Measurements from ENCODE around the gene DPAGT1.

The DPAGT1 gene

DNA sequence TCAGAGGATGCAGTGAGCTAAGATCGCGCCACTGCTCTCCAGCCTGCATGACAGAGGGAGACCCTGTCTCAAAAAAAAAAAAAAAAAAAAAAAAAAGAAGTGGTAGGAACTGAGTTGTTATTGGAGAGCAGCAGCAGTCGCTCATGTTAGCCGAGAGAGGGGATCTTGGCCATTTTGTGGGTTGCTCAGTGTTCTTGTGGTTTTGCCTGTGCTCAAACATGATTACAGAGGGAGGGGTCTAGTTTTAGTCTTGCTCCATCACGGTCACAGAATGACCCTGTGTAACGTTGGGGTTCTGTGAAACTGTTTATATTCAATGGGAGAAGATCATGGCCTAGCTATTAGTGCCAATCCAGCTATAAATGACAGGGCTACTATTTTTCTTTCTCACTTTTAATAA lies 1.9 kb downstream of the DPAGT1 start:
- DNase-seq (ENCODE audit: low read depth): no peak
- H3K4me3 ChIP-seq (ENCODE audit: low read depth, low read length): no peak overlapping the region

DNA sequence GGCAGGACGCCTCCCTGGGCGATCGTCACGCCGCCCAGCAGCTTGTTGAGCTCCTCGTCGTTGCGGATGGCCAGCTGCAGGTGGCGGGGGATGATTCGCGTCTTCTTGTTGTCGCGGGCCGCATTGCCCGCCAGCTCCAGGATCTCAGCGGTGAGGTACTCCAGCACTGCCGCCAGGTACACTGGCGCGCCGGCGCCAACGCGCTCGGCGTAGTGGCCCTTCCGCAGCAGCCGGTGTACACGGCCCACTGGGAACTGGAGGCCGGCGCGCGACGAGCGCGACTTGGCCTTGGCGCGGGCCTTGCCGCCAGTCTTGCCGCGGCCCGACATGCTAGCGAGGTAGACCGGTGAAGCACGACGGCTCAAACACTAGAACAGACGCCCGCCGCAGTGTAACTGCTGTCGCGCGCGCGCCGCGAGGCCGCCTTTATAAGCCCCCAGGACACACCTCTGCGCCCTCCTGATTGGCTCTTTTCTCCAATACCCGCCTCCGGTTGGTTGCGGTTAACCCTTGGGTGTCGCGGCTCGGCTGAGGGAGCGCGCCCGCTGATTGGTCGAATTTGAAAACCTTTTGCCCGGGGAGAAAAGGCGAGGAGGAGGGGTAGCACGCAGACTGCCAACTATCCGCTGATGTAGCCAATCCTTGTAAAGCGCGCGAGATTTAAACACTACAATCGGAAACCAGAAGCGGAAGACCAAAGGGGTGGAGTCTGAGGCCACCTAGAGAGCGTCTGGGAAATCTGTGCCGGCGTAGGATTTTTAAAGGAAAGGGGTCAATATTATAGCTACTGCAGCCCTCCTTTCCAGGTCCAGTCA lies 6.4 kb downstream of the DPAGT1 start:
- peak; percentile 98 for DNase-seq (ENCODE audit: low read depth)
- peak overlapping the region; percentile 62 for H3K4me3 ChIP-seq (ENCODE audit: low read depth, low read length)

DNA sequence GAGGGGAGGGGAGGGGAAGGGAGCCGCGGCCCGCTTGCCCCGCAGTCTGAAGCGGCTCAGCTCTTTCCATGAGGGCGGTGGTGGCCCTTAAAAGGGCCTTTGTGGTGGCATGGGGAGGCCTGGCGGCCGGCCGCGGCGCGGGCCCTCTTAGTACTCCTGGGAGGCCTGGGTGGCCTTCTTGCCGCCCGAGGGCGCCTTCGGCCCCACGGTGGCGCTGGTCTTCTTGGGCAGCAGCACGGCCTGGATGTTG lies 6.9 kb downstream of the DPAGT1 start:
- peak overlapping the region; percentile 62 for H3K4me3 ChIP-seq (ENCODE audit: low read depth, low read length)
- peak; percentile 54 for DNase-seq (ENCODE audit: low read depth)

DNA sequence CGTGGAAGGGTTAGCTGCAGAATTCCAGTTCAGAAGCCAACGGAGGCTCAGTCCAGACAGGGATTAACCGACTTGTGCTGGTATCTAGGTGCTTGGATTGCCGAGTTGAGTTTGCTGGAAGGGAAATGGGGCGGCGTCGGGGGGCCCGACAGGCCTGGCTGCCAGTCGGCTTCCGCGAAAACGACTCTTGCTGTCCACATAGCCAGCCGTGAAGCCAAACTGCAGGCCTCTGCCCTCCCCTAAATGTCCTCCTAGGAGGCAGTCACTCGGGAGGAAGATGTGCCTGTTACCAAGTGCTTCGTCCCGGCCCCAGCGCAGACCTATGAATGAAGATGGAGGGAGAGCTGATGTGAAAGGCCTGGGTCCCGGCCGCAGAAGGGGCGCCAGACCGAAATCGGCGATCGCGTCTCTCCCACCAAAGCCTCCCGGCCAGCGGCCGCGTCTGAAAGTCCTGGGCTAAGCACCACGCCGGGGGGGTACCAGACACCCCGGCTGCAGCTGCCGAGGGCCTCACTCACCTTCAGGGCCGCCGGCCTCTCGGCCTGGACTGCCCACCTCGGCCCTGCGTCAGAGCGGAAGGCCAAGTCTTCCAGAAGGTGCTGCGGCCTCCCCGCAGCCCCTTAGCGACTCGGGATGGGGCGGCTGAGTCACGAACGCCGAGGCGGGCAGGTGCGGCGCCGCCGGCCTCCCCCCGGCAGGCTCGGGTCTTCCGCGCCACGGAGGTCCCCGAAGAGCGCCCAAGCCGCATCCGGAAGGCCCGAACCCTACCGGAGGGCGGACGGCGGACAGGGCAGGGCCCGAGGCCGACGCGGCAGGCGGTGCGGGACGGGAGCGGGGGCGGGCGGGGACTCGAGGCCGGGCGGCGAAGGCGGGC lies 7.5 kb downstream of the DPAGT1 start:
- peak overlapping the region; percentile 62 for H3K4me3 ChIP-seq (ENCODE audit: low read depth, low read length)
- DNase-seq (ENCODE audit: low read depth): no peak

DNA sequence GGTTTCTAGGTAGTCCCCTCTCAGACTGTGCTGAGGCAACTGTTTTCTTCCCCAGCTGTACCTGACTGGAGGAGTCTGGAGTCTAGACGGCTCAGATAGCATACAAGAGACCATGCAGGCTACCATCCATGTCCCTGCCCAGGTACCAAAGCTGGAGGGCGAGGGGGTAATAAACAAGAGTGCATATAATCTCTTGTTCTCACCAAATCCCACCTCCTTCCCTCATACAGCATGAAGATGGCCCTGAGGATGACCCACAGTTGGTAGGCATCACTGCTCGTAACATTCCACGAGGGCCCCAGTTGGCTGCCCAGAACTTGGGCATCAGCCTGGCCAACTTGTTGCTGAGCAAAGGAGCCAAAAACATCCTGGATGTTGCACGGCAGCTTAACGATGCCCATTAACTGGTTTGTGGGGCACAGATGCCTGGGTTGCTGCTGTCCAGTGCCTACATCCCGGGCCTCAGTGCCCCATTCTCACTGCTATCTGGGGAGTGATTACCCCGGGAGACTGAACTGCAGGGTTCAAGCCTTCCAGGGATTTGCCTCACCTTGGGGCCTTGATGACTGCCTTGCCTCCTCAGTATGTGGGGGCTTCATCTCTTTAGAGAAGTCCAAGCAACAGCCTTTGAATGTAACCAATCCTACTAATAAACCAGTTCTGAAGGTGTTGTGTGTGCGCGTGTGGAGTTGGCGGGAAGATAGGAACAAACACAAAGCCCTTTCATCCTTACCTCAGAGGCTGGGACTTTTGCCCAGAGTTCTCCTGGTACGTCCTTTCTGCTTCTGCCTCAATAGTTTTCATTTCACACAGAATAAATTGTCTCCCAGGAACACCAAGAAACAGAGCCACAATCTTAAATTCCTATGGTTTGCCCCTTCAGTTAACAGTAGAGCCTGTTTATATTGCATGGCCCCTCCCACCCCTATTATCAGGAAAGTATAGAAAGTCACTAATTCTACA lies 8.5 kb downstream of the DPAGT1 start:
- DNase-seq (ENCODE audit: low read depth): no peak
- H3K4me3 ChIP-seq (ENCODE audit: low read depth, low read length): peak overlapping the region; percentile 62

DNA sequence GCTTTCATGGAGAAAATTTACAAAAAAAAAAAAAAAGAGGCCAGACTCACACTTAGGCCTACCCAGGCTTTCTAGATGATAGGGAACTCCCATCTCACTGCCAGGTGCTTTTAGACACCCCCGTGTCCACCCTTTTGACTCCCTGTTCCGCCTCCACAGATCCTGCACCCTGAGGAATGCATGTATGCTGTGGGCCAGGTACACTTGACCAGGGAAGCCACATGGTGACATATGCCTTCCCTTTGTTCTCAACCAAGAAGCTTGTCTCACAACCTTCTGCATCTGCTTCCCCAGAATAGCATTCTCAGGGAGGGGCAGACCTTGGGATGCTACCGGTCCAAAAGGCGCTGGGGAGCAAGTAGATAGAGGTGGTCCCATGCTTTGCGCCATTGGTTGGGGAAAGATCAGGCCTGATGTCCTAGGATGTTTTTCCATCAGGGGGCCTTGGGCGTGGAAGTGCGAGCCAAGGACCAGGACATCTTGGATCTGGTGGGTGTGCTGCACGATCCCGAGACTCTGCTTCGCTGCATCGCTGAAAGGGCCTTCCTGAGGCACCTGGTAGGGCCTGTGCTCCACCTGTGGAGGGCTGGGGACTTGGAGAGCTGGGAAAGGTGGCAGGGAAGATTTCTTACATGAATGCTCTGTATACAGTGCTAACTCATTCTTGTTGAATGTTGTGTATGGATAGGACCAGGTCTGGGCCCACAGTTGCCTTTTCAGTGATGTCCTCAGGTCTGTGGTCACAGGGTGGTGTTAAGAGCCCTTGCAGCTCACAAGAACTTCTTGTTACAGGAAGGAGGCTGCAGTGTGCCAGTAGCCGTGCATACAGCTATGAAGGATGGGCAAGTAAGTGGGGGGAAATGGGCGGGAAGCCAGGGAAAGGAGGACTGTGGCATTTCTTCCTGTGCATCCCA lies 9.4 kb downstream of the DPAGT1 start:
- peak overlapping the region; percentile 62 for H3K4me3 ChIP-seq (ENCODE audit: low read depth, low read length)
- no peak for DNase-seq (ENCODE audit: low read depth)

DNA sequence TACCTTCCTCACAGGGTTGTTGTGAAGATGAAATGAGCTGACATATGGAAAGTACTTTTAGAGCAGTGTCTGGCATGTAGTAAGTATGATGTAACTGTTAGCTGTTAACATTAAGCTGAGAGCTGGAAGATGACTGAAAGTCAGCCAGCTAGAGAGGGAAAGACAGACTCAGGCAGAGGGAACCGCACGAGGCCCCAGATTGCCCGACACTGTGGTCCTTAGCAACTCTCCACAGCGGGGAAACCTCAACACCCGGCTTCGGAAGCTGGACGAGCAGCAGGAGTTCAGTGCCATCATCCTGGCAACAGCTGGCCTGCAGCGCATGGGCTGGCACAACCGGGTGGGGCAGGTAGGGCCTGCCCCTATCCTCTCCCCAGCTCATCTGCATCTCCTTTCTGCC lies 10.5 kb downstream of the DPAGT1 start:
- no peak for DNase-seq (ENCODE audit: low read depth)
- H3K4me3 ChIP-seq (ENCODE audit: low read depth, low read length): no peak overlapping the region

DNA sequence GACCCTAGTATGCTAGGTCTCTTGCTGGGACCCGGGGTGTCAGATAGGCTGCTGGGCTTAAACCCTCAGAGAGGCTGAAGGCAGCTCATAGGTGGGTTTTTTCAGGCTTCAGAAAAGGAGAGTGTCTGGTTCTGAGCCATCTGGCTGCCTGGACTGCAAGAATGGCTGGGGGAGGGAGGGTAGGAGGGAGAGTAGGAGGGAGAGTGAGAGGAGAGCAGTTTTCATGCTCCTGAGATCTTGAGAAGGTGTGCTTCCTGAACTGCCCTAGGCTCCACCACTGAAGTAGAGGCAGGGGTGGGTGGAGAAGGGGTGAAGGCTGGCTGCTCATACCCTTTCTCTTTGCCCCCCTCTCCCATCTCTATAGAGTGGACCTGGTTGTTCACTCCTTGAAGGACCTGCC lies 12.3 kb downstream of the DPAGT1 start:
- no peak overlapping the region for H3K4me3 ChIP-seq (ENCODE audit: low read depth, low read length)
- DNase-seq (ENCODE audit: low read depth): no peak

DNA sequence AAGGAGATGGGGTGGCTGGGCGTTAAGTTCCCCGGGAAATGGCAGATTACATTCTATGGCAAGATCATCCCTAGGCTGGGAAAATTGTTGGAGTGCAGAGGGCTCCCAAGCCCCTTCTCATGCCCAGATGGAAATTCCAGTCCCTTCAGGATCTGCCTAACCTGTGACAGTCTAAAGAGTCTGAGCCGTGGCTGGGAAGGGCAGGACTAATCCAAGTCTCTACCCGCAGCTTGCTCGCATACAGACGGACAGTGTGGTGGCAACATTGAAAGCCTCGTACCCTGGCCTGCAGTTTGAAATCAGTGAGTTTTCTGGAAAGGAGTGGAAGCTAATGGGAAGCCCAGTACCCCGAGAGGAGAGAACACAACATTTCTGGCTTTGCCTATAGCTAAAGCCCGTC lies 13.2 kb downstream of the DPAGT1 start:
- no peak overlapping the region for H3K4me3 ChIP-seq (ENCODE audit: low read depth, low read length)
- no peak for DNase-seq (ENCODE audit: low read depth)

DNA sequence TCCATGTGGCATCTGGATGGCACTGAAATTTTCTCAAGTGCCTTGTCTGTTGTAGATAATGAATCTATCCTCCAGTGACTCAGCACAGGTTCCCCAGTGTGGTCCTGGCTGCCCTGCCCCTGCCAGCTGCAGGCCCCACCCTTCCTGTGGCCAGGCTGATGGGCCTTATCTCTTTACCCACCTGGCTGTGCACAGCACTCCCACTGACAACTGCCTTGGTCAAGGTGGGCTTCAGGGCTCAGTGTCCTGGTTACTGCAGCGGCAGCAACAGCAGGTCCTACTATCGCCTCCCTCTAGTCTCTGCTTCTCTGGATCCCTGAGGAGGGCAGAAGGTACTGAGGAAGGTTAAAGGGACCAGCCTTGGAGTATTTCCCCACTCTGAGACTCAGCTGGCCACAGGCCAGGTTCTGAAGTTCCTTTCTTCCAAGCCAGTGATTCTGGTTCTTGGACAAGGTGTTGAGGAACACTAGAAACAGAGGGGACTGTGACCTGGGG lies 13.9 kb downstream of the DPAGT1 start:
- DNase-seq (ENCODE audit: low read depth): no peak
- no peak overlapping the region for H3K4me3 ChIP-seq (ENCODE audit: low read depth, low read length)

DNA sequence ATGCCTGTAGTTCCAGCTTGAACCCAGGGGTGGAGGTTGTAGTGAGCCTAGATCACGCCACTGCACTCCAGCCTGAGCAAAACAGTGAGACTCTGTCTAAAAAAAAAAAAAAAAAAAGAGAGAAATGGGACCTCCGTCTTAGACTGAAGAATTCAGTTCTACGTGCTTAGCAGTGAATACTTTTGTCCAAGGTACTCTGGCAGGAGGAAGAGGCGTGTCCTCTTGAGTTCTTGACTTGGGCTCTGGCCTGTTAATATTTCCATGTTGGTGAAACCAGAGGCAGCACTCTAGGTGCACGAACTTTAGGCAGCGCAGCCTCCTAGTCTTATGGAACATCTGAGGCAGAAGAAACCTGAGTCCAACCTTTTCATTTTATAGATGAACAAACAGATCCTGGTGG lies 14.5 kb downstream of the DPAGT1 start:
- DNase-seq (ENCODE audit: low read depth): no peak
- H3K4me3 ChIP-seq (ENCODE audit: low read depth, low read length): no peak overlapping the region

DNA sequence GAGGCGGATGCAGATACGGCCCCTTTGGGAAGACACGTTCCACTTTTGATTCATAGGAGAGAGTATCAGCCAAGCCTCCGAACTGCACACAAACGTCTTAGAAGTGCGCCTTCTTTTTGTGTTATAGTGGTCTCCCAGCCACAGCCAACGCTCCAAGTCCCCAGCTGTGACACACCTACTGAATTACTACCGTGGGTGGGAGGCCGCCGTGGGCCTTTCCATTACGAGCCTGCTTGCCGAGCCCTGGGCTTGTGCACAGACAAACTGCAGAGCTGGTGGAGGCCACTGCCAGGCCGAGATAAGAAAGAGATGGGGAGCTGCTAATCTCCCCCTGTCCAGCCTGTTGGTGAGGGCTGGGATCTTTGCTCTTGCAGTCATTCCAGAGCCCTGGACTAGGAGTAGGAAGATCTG lies 16.2 kb downstream of the DPAGT1 start:
- H3K4me3 ChIP-seq (ENCODE audit: low read depth, low read length): peak overlapping the region; percentile 86
- no peak for DNase-seq (ENCODE audit: low read depth)

DNA sequence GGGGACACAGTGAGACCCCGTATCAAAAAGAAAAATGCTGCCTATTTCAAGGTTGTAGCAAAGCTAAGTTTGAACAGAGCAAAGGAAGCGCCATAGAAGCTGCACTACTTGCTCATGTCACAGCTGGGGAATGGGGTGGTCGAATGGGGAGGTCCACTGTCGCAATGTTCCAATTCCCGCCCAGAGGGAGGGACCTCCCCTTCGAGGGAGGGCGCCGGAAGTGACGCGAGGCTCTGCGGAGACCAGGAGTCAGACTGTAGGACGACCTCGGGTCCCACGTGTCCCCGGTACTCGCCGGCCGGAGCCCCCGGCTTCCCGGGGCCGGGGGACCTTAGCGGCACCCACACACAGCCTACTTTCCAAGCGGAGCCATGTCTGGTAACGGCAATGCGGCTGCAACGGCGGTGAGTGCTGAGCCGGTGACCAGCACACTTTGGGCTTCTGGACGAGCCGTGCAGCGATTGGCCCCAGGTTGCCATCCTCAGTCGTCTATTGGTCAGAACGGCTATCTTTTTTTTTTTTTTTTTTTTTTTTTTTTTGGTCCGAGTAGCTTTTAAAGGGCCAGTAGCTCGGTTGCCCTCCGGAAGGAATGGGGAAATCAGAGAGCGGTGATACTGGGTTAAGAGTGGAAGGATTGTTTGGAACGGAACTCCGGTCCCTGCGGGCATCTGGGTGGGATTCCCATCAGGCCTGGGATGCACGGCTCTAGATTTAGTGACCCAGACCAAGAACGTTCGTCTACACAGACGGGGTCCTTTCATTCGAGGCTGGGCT lies 16.8 kb downstream of the DPAGT1 start, which contains the start of gene HMBS:
HMBS (plus strand) TSS at position 219 of the 774 bp plus-strand sequence; CDS start at position 372, 153 bp downstream.
- peak within 1 kb of the TSS; percentile 86 for H3K4me3 ChIP-seq (ENCODE audit: low read depth, low read length)
- DNase-seq (ENCODE audit: low read depth): peak; percentile 88

DNA sequence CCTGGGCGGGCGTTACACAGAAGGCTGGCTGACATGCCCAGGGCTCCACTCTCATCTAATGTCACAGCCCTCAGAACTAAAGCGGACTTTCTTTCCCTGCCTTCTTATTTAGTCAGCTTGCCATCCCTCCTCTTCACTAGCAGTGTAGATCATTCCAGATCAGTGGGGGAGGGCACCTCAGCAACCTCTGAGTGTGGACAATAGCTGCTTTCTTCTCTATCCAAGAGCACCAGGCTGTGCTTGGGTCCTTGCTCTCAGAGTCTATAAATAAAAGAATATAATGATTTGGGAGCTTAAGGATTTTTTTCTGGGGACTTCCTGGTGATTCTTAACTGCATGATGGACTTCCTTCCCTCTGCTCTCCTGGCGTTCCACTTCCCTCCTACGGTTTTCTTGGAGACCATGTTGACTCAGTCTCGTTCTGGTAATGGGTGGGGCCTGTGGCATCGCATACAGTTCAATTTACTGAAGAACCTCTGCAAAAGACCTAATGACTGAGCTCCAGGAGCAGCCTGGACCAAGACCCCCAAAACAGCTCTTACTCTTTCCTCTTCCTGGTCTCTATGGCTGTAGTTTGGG lies 19.9 kb downstream of the DPAGT1 start:
- H3K4me3 ChIP-seq (ENCODE audit: low read depth, low read length): no peak overlapping the region
- DNase-seq (ENCODE audit: low read depth): no peak

DNA sequence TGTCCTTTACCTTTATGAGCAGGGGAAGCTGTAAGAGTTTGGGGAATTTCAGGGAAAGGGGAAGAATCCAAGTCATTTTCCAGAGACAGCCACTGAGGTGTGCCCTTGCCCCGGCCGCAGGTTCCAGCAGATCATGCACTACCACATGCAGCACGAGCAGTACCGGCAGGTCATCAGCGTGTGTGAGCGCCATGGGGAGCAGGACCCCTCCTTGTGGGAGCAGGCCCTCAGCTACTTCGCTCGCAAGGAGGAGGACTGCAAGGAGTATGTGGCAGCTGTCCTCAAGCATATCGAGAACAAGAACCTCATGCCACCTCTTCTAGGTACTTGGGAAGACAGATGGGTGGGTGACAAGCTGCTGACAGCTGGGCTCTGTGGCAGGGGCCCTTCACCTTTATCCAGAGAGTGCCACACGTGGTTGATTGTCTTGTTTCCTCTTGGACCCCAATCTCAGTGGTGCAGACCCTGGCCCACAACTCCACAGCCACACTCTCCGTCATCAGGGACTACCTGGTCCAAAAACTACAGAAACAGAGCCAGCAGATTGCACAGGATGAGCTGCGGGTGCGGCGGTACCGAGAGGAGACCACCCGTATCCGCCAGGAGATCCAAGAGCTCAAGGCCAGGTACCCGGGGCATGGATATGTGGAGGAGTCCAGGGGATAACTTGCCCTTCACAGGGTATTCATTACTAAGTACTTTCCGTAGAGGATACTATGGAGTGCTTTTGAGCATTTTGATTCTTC lies 22.8 kb downstream of the DPAGT1 start:
- DNase-seq (ENCODE audit: low read depth): no peak
- H3K4me3 ChIP-seq (ENCODE audit: low read depth, low read length): no peak overlapping the region

DNA sequence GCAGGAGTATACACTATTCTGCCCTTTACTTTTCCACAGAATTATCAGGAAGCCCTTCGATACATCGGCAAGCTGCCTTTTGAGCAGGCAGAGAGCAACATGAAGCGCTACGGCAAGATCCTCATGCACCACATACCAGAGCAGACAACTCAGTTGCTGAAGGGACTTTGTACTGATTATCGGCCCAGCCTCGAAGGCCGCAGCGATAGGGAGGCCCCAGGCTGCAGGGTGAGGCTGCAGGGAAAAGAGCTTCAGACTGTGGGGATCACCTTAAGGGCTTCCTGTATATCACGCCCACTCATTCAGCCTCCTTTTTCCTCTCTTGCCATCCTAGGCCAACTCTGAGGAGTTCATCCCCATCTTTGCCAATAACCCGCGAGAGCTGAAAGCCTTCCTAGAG lies 23.8 kb downstream of the DPAGT1 start:
- H3K4me3 ChIP-seq (ENCODE audit: low read depth, low read length): no peak overlapping the region
- no peak for DNase-seq (ENCODE audit: low read depth)
